HCT116 (cell line): ENCODE measurements around the gene TAPBPL. TPM values are rescaled to one million over a fixed set of nuclear protein-coding genes. Genes with fewer than 3 reads are reported as not detected.

ENCODE experiments used
- ATAC-seq: fragments of 200-7000 bp; cut with Tn5 transposase; 2 replicates; pipeline ENCODE4 v1.9.1; 2020; ENCODE audit warnings: mild to moderate bottlenecking, moderate library complexity
- BruUV-seq: library from RNA; stranded (reverse); fragments of 400-500 nt; replicated peaks from 2 replicates; lab custom pipeline; 2021; lab: Mats Ljungman, UMichigan
- CTCF ChIA-PET: fragments of 300-600 bp; sonication (Branson Sonifier 250); formaldehyde crosslinking; loops from one replicate; lab custom pipeline; 2021; ENCODE audit warnings: antibody characterized with exemption; lab: Charles Lee
- POLR2A ChIA-PET: fragments of 300-600, 350-600 bp; sonication (Branson Sonifier 250); formaldehyde crosslinking; loops from one replicate; lab custom pipeline; 2021; ENCODE audit warnings: antibody characterized with exemption; lab: Charles Lee
- RAD21 ChIA-PET, 2 experiments: fragments of 300-600 bp; sonication (Branson Sonifier 250); formaldehyde crosslinking; loops; one replicate each; lab custom pipeline; 2023; ENCODE audit warnings: low total read pairs in 2 of 2; ENCODE audit not compliant: uncharacterized antibody in 2 of 2, unreplicated experiment in 2 of 2, low non-redundant PET in 1 of 2; lab: Charles Lee
- DNase-seq: peaks from one replicate; pipeline ENCODE4 v3.0.0-alpha.2; 2010; ENCODE audit warnings: low read depth, low spot score
- H2AFZ ChIP-seq: fragments of 200-600 bp; shearing (Covaris generic), sonication (generic); 2 replicates; pipeline ENCODE4 v1.6.1; 2017; ENCODE audit warnings: low read depth, mixed run types, mixed read lengths, antibody characterized with exemption, low read length; ENCODE audit not compliant: poor library complexity, severe bottlenecking
- H3K27ac ChIP-seq: 2 replicates; pipeline ENCODE4 v1.5.1; 2012; ENCODE audit warnings: low read depth, low read length
- H3K27me3 ChIP-seq: fragments of 200-600 bp; sonication (generic); 2 replicates; pipeline ENCODE4 v1.6.1; 2016; ENCODE audit warnings: mixed run types, low read length, mixed read lengths; ENCODE audit not compliant: insufficient read depth
- H3K36me3 ChIP-seq, 2 experiments: fragments of 200-500 bp in 1 of 2; fragments of 200-600 bp in 1 of 2; sonication (Bioruptor generic) in 1 of 2; sonication (generic) in 1 of 2; 2 replicates each; pipeline versions ENCODE4 v1.5.1 to v1.6.1; 2014 to 2016; ENCODE audit warnings: low read length in 2 of 2, inconsistent platforms in 1 of 2, mixed read lengths in 1 of 2, mixed run types in 1 of 2; ENCODE audit not compliant: insufficient read depth in 2 of 2, control insufficient read depth in 1 of 2
- H3K4me1 ChIP-seq, 2 experiments: fragments of 200-600 bp in 1 of 2; sonication (generic) in 1 of 2; 2 replicates each; pipeline versions ENCODE4 v1.5.1 to v1.6.1; 2012 to 2017; ENCODE audit warnings: low read length in 2 of 2, inconsistent platforms in 1 of 2, mild to moderate bottlenecking in 1 of 2, mixed read lengths in 1 of 2, mixed run types in 1 of 2, moderate library complexity in 1 of 2; ENCODE audit not compliant: insufficient read depth in 2 of 2, control insufficient read depth in 1 of 2
- H3K4me2 ChIP-seq: fragments of 200-600 bp; sonication (generic); 2 replicates; pipeline ENCODE4 v1.6.1; 2017; ENCODE audit warnings: mixed run types, low read length, mixed read lengths
- H3K4me3 ChIP-seq, 2 experiments: fragments of 200-600 bp in 1 of 2; sonication (generic) in 1 of 2; replicated peaks in 1 of 2; 2 replicates each; pipeline ENCODE4 v1.5.1; 2011 to 2016; ENCODE audit warnings: low read length in 2 of 2, control low read depth in 1 of 2, low read depth in 1 of 2, mild to moderate bottlenecking in 1 of 2, mixed read lengths in 1 of 2, mixed run types in 1 of 2
- H3K79me2 ChIP-seq: fragments of 200-600 bp; sonication (generic); 2 replicates; pipeline ENCODE4 v1.6.1; 2017; ENCODE audit warnings: mild to moderate bottlenecking, mixed run types, low read length, moderate library complexity, mixed read lengths; ENCODE audit not compliant: insufficient read depth
- H3K9ac ChIP-seq: fragments of 200-600 bp; sonication (generic); 2 replicates; pipeline ENCODE4 v1.6.1; 2016; ENCODE audit warnings: low read length, mixed read lengths
- H3K9me2 ChIP-seq: fragments of 200-600 bp; sonication (generic), shearing (Covaris generic); 2 replicates; pipeline ENCODE4 v1.6.1; 2017; ENCODE audit warnings: mixed run types, mild to moderate bottlenecking, moderate library complexity; ENCODE audit not compliant: insufficient read depth
- H3K9me3 ChIP-seq, 2 experiments: fragments of 200-500 bp in 1 of 2; fragments of 200-600 bp in 1 of 2; sonication (Bioruptor generic) in 1 of 2; sonication (generic) in 1 of 2; 2 replicates each; pipeline ENCODE4 v1.6.1; 2014 to 2017; ENCODE audit warnings: low read length in 2 of 2, mixed read lengths in 2 of 2, inconsistent platforms in 1 of 2, low read depth in 1 of 2, mild to moderate bottlenecking in 1 of 2, mixed run types in 1 of 2, moderate library complexity in 1 of 2; ENCODE audit not compliant: control insufficient read depth in 1 of 2, insufficient read depth in 1 of 2
- H4K20me1 ChIP-seq: fragments of 200-600 bp; sonication (generic), shearing (Covaris generic); 2 replicates; pipeline ENCODE4 v1.6.1; 2017; ENCODE audit warnings: mixed run types, mild to moderate bottlenecking, moderate library complexity; ENCODE audit not compliant: insufficient read depth
- CTCF ChIP-seq, 3 experiments: fragments of 200-600 bp in 1 of 3; sonication (generic) in 1 of 3; IDR thresholded peaks in 2 of 3; conservative IDR thresholded peaks in 1 of 3; 2 replicates each; pipeline ENCODE4 v1.5.1; 2012 to 2017; ENCODE audit warnings: low read depth in 2 of 3, low read length in 2 of 3, antibody characterized with exemption in 1 of 3, borderline replicate concordance in 1 of 3, control low read depth in 1 of 3, mild to moderate bottlenecking in 1 of 3, mixed read lengths in 1 of 3, mixed run types in 1 of 3, moderate library complexity in 1 of 3; ENCODE audit not compliant: insufficient read depth in 1 of 3
- EGR1 ChIP-seq: IDR thresholded peaks from 2 replicates; pipeline ENCODE4 v1.6.1; 2012; ENCODE audit warnings: low read depth
- EZH2 ChIP-seq: fragments of 200-600 bp; sonication (generic); IDR thresholded peaks from 2 replicates; pipeline ENCODE4 v1.6.1; 2017; ENCODE audit warnings: antibody characterized with exemption, mixed run types
- EZH2phosphoT487 ChIP-seq: fragments of 200-600 bp; IDR thresholded peaks from 2 replicates; pipeline ENCODE4 v1.6.1; 2018; ENCODE audit warnings: antibody characterized with exemption, borderline replicate concordance
- FOSL1 ChIP-seq: IDR thresholded peaks from 2 replicates; pipeline ENCODE4 v1.6.1; 2012; ENCODE audit warnings: low read depth
- JUND ChIP-seq: IDR thresholded peaks from 2 replicates; pipeline ENCODE4 v1.6.1; 2012
- POLR2A ChIP-seq: IDR thresholded peaks from 2 replicates; pipeline ENCODE4 v1.7.0; 2011; ENCODE audit warnings: borderline replicate concordance; ENCODE audit not compliant: insufficient read depth, insufficient read length; ENCODE audit errors: extremely low read depth
- RAD21 ChIP-seq: IDR thresholded peaks from 2 replicates; pipeline ENCODE4 v1.6.1; 2012; ENCODE audit warnings: low read depth, mild to moderate bottlenecking
- REST ChIP-seq: IDR thresholded peaks from 2 replicates; pipeline ENCODE4 v1.6.1; 2012; ENCODE audit warnings: low read depth
- SIN3A ChIP-seq: IDR thresholded peaks from 2 replicates; pipeline ENCODE4 v1.6.1; 2012; ENCODE audit warnings: low read depth
- SP1 ChIP-seq: IDR thresholded peaks from 2 replicates; pipeline ENCODE4 v1.6.1; 2012; ENCODE audit warnings: low read depth
- SRF ChIP-seq: IDR thresholded peaks from 2 replicates; pipeline ENCODE4 v1.6.1; 2012; ENCODE audit warnings: low read depth
- TCF7L2 ChIP-seq: IDR thresholded peaks from 2 replicates; pipeline ENCODE4 v1.7.0; 2011; ENCODE audit warnings: borderline replicate concordance, inconsistent platforms; ENCODE audit not compliant: insufficient read depth, insufficient read length; ENCODE audit errors: extremely low read depth
- YY1 ChIP-seq: IDR thresholded peaks from 2 replicates; pipeline ENCODE4 v1.6.1; 2011; ENCODE audit warnings: low read length, low read depth, moderate library complexity, mild to moderate bottlenecking; ENCODE audit not compliant: insufficient replicate concordance; ENCODE audit errors: extremely low read depth
- ZNF274 ChIP-seq: fragments of 200-500 bp; sonication (Bioruptor generic); IDR thresholded peaks from 2 replicates; pipeline ENCODE4 v1.6.1; 2014; ENCODE audit warnings: mild to moderate bottlenecking, low read depth, low read length, inconsistent platforms
- intact Hi-C: fragments of 100-400 bp; cut with micrococcal nuclease; formaldehyde crosslinking; loops from 2 replicates; pipeline ENCODE4 v1.10.0; 2022
- total RNA-seq: library from RNA; stranded (reverse); gene quantifications from one replicate; pipeline ENCODE4 v1.2.1, GENCODE V29; 2021; ENCODE audit not compliant: unreplicated experiment

Gene TAPBPL
- total RNA-seq, 1 experiment from 2014 or later = 0.54 TPM

- ATAC-seq (no peak), DNase-seq (no peak)
- Histone ChIP-seq H3K4me2 (no peak overlapping the region), H3K27ac (no peak overlapping the region), H3K9ac (no peak overlapping the region), H3K4me1 (peaks cover 16 to 24% of the 10 kb centered on the region in 2 experiments), H3K9me3 (no peaks in the 10 kb centered on the region), H3K79me2 (no peaks in the 10 kb centered on the region), H3K9me2 (no peaks in the 10 kb centered on the region), H3K27me3 (no peaks in the 10 kb centered on the region), H3K36me3 (no peaks in the 10 kb centered on the region), H3K4me3 (no peak overlapping the region), H4K20me1 (no peaks in the 10 kb centered on the region), H2AFZ (no peak overlapping the region)
- ChIA-PET POLR2A (interaction anchor here (1.4 kb wide), 1 partner anchor 100 kb away, joined by 3 read pairs; no protein-coding TSS in a partner anchor), CTCF (no interaction called here), RAD21 (no interaction called here)
- TF ChIP-seq YY1 (no peak), TCF7L2 (no peak), CTCF (IDR thresholded peaks at IDR 0.05 in 2 of 3, conservative IDR thresholded peaks at IDR 0.05 in 1 of 3; ENCODE audit: borderline replicate concordance in 1 of 3, insufficient read depth in 1 of 3, low read depth in 2 of 3, low read length in 2 of 3) (no peak), RAD21 (no peak), FOSL1 (no peak), EZH2phosphoT487 (no peak), SIN3A (no peak), ZNF274 (no peak), POLR2A (no peak), REST (no peak), EZH2 (no peak), SRF (no peak), EGR1 (no peak), SP1 (no peak), JUND (no peak)
- BruUV-seq = no TSS peak
- intact Hi-C loops = no loop called here
These were observed 17.4 kb upstream of the TAPBPL start for GRCh38 chr12:6434205-6435140.
